Transverse colon (tissue), 4 donors: Measurements from ENCODE around the gene FTCD. TPM values are rescaled to one million over a fixed set of nuclear protein-coding genes. Genes with fewer than 3 reads are reported as not detected.

Experiments
- DNase-seq: peaks from one replicate; pipeline ENCODE4 v3.0.0-alpha.2; 2019
- H3K27ac ChIP-seq, 4 donors: fragments of 200-600 bp; sonication (generic); 2 replicates each; pipeline ENCODE4 v1.5.1; 2016 to 2018; ENCODE audit warnings: inconsistent platforms in 4 of 4
- H3K27me3 ChIP-seq: fragments of 200-600 bp; sonication (generic); 2 replicates; pipeline ENCODE4 v1.5.1; 2017; ENCODE audit warnings: inconsistent platforms
- H3K36me3 ChIP-seq, 4 donors: fragments of 200-600 bp; sonication (generic); 2 replicates each; pipeline ENCODE4 v1.5.1; 2017 to 2019; ENCODE audit warnings: inconsistent platforms in 4 of 4
- H3K4me1 ChIP-seq, 4 donors: fragments of 200-600 bp; sonication (generic); 2 replicates each; pipeline ENCODE4 v1.5.1; 2017 to 2020; ENCODE audit warnings: inconsistent platforms in 4 of 4
- H3K4me3 ChIP-seq, 4 donors: fragments of 200-600 bp; sonication (generic); 1 replicate in 1 of 4; 2 replicates in 3 of 4; pipeline versions ENCODE4 v1.5.1 to v1.6.1; 2017 to 2019; ENCODE audit warnings: inconsistent platforms in 4 of 4
- H3K9me3 ChIP-seq, 2 donors: fragments of 200-600 bp; sonication (generic); 2 replicates each; pipeline ENCODE4 v1.5.1; 2017 to 2019; ENCODE audit warnings: inconsistent platforms in 2 of 2
- EP300 ChIP-seq: sonication (generic); formaldehyde crosslinking; IDR thresholded peaks from one replicate; pipeline ENCODE4 v1.6.1; 2017; ENCODE audit warnings: antibody characterized with exemption, low read depth
- POLR2A ChIP-seq: fragments of 450-650 bp; IDR thresholded peaks from one replicate; pipeline ENCODE4 v1.6.1; 2016; ENCODE audit warnings: antibody characterized with exemption, mild to moderate bottlenecking, moderate library complexity
- POLR2AphosphoS5 ChIP-seq, 3 donors: sonication (generic); formaldehyde crosslinking; IDR thresholded peaks; one replicate each; pipeline ENCODE4 v1.6.1; 2016; ENCODE audit warnings: antibody characterized with exemption in 3 of 3
- WGBS, 2 donors: methylation state at CpG; one replicate each; pipeline ENCODE4 v1.1.5; 2018; ENCODE audit warnings: low coverage in 1 of 2; 5-methylcytosine and 5-hydroxymethylcytosine counted together
- in situ Hi-C, 4 donors: fragments of 200-750 bp; cut with MboI; loops; one replicate each; pipeline versions ENCODE4 v1.15.0 to v1.15.1; 2017; ENCODE audit warnings: low sequenced_read_pairs in 3 of 4, low pct_ligation_motif_present in 1 of 4, low pct_unique_long_range_greater_than_20kb in 1 of 4
- intact Hi-C: fragments of 100-400 bp; cut with DNase I; formaldehyde crosslinking; loops from one replicate; pipeline ENCODE4 v1.15.1; 2023; ENCODE audit warnings: low total_unique reads
- total RNA-seq, 4 donors: library from RNA; depleted of rRNA; stranded (reverse); fragments of >200 nt; gene quantifications; one replicate each; pipeline ENCODE4 v1.1.0, GENCODE V29; 2016
- TF ChIP-seq, protein P1 (sequence below), 5 experiments: fragments of 200-600 bp in 3 of 5; fragments of 450-650 bp in 2 of 5; sonication (generic) in 3 of 5; IDR thresholded peaks; 1 replicate in 2 of 5; 2 replicates in 3 of 5; pipeline ENCODE4 v1.5.1; 2016 to 2017; ENCODE audit warnings: antibody characterized with exemption in 5 of 5, inconsistent platforms in 3 of 5, mild to moderate bottlenecking in 2 of 5, moderate library complexity in 1 of 5

The FTCD gene
- total RNA-seq, 4 donors from 2014 or later: not detected

DNA sequence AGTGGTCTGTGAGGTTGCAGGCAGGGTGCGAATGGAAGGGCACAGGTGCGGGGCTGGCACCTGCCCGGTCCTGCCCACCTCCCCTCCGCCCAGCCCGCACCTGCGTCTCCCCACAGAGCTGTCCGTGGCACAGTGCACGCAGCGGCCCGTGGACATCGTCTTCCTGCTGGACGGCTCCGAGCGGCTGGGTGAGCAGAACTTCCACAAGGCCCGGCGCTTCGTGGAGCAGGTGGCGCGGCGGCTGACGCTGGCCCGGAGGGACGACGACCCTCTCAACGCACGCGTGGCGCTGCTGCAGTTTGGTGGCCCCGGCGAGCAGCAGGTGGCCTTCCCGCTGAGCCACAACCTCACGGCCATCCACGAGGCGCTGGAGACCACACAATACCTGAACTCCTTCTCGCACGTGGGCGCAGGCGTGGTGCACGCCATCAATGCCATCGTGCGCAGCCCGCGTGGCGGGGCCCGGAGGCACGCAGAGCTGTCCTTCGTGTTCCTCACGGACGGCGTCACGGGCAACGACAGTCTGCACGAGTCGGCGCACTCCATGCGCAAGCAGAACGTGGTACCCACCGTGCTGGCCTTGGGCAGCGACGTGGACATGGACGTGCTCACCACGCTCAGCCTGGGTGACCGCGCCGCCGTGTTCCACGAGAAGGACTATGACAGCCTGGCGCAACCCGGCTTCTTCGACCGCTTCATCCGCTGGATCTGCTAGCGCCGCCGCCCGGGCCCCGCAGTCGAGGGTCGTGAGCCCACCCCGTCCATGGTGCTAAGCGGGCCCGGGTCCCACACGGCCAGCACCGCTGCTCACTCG, 23.3 kb downstream of the FTCD start:
- H3K27me3 ChIP-seq: no peaks in the 10 kb centered on the region
- WGBS, 2 donors: 95% methylated on average over 83 of the region's 85 CpGs; no CpG with 5 or more reads in 1 of the 2 donors
- no peaks in the 10 kb centered on the region for H3K36me3 ChIP-seq
- no peak overlapping the region for H3K4me3 ChIP-seq
- intact Hi-C loops: no loop called here
- peak in 2 of 3 donors; percentile 40 to 65 for TF ChIP-seq POLR2AphosphoS5 (IDR thresholded peaks at IDR 0.05)
- no peak for TF ChIP-seq POLR2A
- TF ChIP-seq EP300: no peak
- TF ChIP-seq, protein P1, sequence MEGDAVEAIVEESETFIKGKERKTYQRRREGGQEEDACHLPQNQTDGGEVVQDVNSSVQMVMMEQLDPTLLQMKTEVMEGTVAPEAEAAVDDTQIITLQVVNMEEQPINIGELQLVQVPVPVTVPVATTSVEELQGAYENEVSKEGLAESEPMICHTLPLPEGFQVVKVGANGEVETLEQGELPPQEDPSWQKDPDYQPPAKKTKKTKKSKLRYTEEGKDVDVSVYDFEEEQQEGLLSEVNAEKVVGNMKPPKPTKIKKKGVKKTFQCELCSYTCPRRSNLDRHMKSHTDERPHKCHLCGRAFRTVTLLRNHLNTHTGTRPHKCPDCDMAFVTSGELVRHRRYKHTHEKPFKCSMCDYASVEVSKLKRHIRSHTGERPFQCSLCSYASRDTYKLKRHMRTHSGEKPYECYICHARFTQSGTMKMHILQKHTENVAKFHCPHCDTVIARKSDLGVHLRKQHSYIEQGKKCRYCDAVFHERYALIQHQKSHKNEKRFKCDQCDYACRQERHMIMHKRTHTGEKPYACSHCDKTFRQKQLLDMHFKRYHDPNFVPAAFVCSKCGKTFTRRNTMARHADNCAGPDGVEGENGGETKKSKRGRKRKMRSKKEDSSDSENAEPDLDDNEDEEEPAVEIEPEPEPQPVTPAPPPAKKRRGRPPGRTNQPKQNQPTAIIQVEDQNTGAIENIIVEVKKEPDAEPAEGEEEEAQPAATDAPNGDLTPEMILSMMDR (IDR thresholded peaks at IDR 0.05): no peak
- DNase-seq: no peak
- no peaks in the 10 kb centered on the region for H3K4me1 ChIP-seq
- no peaks in the 10 kb centered on the region for H3K9me3 ChIP-seq
- in situ Hi-C loops: no loop called here
- no peak overlapping the region for H3K27ac ChIP-seq

DNA sequence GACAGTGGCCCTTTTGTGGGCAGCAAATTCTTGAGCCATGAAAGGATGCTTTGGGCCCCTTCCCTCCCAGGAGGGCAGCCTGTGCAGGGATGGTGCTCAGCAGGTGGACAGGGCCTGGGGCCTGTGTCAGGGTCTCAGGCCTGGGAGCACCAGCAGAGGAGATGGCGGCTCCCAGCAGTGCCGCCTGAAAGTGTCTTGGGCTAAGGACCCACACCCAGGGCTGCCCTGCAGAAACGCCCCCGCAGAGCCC, 23.9 kb downstream of the FTCD start:
- TF ChIP-seq EP300: no peak
- no peak for TF ChIP-seq POLR2A
- no peak for TF ChIP-seq POLR2AphosphoS5 (IDR thresholded peaks at IDR 0.05)
- TF ChIP-seq, protein P1 (IDR thresholded peaks at IDR 0.05): no peak
- no peaks in the 10 kb centered on the region for H3K4me1 ChIP-seq
- 89% methylated on average over 4 of the region's 4 CpGs; no CpG with 5 or more reads in 1 of the 2 donors for WGBS, 2 donors
- no peaks in the 10 kb centered on the region for H3K36me3 ChIP-seq
- intact Hi-C loops (no loop called here), in situ Hi-C loops (no loop called here)
- H3K4me3 ChIP-seq: no peak overlapping the region
- DNase-seq: no peak
- peak overlapping the region in 1 of 4 donors; percentile 27 for H3K27ac ChIP-seq
- H3K9me3 ChIP-seq: no peaks in the 10 kb centered on the region
- H3K27me3 ChIP-seq: no peaks in the 10 kb centered on the region

DNA sequence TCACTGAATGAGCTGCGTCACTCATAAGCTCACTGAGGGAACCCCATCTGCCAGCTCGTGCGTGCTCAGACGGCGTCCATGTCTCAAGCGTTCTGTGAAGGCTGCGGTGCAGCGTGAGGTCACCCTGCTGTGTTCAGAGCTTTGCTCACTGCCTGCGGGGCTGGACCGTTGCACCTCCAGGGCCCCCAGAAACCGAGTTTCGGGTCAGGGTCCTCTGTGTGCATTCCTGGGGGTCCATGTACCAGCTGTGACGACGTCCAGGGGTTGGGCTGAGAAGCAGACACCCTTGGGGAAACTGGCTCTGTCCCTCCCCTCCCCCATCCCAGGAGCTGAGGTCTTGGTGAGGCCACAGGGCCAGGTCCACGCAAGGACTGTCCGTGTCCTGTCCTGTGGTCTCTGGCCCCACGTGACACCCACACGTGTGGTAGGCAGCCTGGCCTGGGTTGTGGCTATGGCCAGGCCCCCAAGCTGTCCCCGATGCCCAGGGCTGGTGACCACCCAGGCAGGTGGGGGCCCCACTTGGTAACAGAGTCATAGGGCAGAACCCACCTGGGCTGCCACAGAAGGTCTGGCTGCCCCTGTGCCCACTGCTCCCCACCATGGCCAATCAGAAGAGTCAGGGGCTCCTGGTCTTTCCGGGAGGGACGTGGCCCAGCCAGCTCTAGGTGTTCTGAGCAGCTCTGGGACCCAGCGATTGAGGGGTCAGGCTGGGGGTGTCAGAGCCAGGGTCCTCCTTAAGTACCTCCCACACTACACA, 24.4 kb downstream of the FTCD start:
- Histone ChIP-seq H3K9me3 (no peaks in the 10 kb centered on the region), H3K27me3 (no peaks in the 10 kb centered on the region), H3K4me3 (no peak overlapping the region), H3K36me3 (no peaks in the 10 kb centered on the region), H3K27ac (peak overlapping the region in 3 of 4 donors; percentile 8 to 44 (median 27)), H3K4me1 (no peaks in the 10 kb centered on the region)
- TF ChIP-seq POLR2AphosphoS5 (IDR thresholded peaks at IDR 0.05): no peak
- TF ChIP-seq EP300: no peak
- TF ChIP-seq POLR2A: no peak
- TF ChIP-seq, protein P1 (IDR thresholded peaks at IDR 0.05): no peak
- in situ Hi-C loops (no loop called here), intact Hi-C loops (no loop called here)
- WGBS, 2 donors: 82% methylated on average over 13 of the region's 22 CpGs; no CpG with 5 or more reads in 1 of the 2 donors
- no peak for DNase-seq

DNA sequence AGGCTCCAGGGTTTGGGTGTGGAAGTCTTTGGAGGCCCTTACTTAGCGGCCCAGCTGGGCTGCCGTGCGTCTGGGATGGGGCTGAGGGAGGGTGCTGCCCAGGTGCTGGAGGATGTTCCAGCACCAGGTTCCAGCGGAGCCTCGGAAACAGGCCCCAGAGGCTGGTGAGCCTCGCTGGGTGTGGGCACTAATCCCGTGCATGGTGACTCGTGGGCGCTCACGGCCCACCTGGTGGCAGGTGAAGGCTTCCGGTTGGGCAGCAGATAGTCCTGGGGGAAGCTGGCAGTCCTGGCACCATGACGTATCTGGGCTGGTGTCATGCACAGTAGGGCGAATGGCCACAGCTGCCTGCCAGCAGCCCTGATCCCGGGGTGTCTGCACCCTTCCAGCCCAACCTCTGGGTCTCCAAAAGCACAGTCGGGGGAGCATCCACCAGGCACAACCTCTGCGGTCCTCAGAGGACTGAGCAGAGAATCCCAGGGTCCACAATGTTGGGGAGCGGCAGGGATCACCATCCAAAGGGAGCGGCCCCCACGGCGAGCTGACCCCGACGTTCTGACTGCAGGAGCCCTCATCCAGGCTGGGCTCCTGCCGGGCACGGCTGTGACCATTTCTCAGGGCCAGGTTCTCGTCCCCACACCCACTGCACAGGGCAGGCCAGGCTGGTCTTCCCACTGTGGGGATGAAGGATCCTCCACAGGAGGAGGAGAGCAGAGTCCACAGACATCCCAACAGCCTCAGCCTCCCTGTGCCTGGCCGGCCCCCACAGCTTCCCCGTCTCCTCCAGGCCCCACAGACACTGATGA, 25.3 kb downstream of the FTCD start:
- no peak for TF ChIP-seq EP300
- TF ChIP-seq POLR2A: no peak
- TF ChIP-seq, protein P1 (IDR thresholded peaks at IDR 0.05): no peak
- no peak for TF ChIP-seq POLR2AphosphoS5 (IDR thresholded peaks at IDR 0.05)
- Histone ChIP-seq H3K4me1 (no peaks in the 10 kb centered on the region), H3K27me3 (no peaks in the 10 kb centered on the region), H3K9me3 (no peaks in the 10 kb centered on the region), H3K4me3 (no peak overlapping the region), H3K36me3 (no peaks in the 10 kb centered on the region), H3K27ac (peak overlapping the region in 2 of 4 donors; percentile 8 to 44)
- DNase-seq: no peak
- 82% methylated on average over 26 of the region's 27 CpGs; no CpG with 5 or more reads in 1 of the 2 donors for WGBS, 2 donors
- intact Hi-C loops: no loop called here
- in situ Hi-C loops: no loop called here
